Ascending aorta (tissue), 2 donors: ENCODE measurements around the gene SUCLG2. TPM values are rescaled to one million over a fixed set of nuclear protein-coding genes. Genes with fewer than 3 reads are reported as not detected.
"Not testable (repeated sequence)": the region's sequence is repeated elsewhere in the genome, so short reads cannot be mapped to it uniquely, and the experiment has no call there.

Source experiments
- DNase-seq, 2 donors: peaks; one replicate each; pipeline ENCODE4 v3.0.0-alpha.2; 2019; ENCODE audit warnings: low spot score in 2 of 2
- H3K27ac ChIP-seq, 2 donors: fragments of 200-600 bp; sonication (generic); one replicate each; pipeline ENCODE4 v1.5.1; 2016 to 2017; ENCODE audit warnings: mild to moderate bottlenecking in 1 of 2
- H3K27me3 ChIP-seq: fragments of 200-600 bp; sonication (generic); one replicate; pipeline ENCODE4 v1.5.1; 2017
- H3K36me3 ChIP-seq, 2 donors: fragments of 200-600 bp; sonication (generic); one replicate each; pipeline ENCODE4 v1.5.1; 2016
- H3K4me1 ChIP-seq, 2 donors: fragments of 200-600 bp; sonication (generic); one replicate each; pipeline ENCODE4 v1.5.1; 2016 to 2017; ENCODE audit warnings: mild to moderate bottlenecking in 1 of 2
- H3K4me3 ChIP-seq, 2 donors: fragments of 200-600 bp; sonication (generic); one replicate each; pipeline ENCODE4 v1.5.1; 2016 to 2017; ENCODE audit warnings: mild to moderate bottlenecking in 1 of 2
- H3K9me3 ChIP-seq, 2 donors: fragments of 200-600 bp; sonication (generic); one replicate each; pipeline ENCODE4 v1.5.1; 2016
- intact Hi-C: fragments of 100-400 bp; cut with DNase I; formaldehyde crosslinking; loops from one replicate; pipeline ENCODE4 v1.15.1; 2023
- total RNA-seq: library from RNA; depleted of rRNA; stranded (reverse); fragments of >200 nt; gene quantifications from one replicate; pipeline ENCODE4 v1.1.0, GENCODE V29; 2016
- TF ChIP-seq, protein P1 (sequence below), 3 experiments: fragments of 200-600 bp in 2 of 3; fragments of 450-650 bp in 1 of 3; sonication (generic) in 2 of 3; IDR thresholded peaks; one replicate each; pipeline ENCODE4 v1.5.1; 2016 to 2019; ENCODE audit warnings: antibody characterized with exemption in 3 of 3, mild to moderate bottlenecking in 1 of 3, moderate library complexity in 1 of 3

The SUCLG2 gene
- total RNA-seq, 1 donor from 2014 or later, result 33.6 TPM

DNA sequence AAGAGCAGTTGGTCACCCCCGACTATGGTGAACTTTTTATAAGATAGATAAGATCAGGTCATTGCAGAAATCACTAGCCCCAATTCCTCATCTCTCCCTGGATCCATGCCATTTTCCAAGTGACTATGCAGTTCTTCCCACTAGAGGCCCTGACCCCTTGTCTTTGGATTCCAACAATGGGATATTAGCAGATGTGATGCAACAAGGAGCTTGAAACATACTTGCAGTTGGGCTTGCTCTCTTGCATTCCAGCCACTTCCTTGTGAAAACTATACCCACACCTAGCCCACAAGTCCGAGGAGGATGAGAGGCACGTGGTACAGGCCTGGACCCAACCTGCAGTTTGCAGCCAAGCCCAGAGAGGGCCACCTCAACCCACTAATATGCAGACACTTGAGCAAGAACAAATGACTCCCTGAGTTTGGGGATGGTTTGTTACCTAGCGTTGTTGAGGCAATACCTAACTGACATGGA, 60.6 kb downstream of the SUCLG2 start:
- intact Hi-C loops, result no loop called here
- Histone ChIP-seq H3K4me3 (no peak overlapping the region), H3K27ac (no peak overlapping the region), H3K9me3 (no peaks in the 10 kb centered on the region), H3K36me3 (no peaks in the 10 kb centered on the region), H3K27me3 (no peaks in the 10 kb centered on the region), H3K4me1 (no peaks in the 10 kb centered on the region)
- TF ChIP-seq, protein P1, sequence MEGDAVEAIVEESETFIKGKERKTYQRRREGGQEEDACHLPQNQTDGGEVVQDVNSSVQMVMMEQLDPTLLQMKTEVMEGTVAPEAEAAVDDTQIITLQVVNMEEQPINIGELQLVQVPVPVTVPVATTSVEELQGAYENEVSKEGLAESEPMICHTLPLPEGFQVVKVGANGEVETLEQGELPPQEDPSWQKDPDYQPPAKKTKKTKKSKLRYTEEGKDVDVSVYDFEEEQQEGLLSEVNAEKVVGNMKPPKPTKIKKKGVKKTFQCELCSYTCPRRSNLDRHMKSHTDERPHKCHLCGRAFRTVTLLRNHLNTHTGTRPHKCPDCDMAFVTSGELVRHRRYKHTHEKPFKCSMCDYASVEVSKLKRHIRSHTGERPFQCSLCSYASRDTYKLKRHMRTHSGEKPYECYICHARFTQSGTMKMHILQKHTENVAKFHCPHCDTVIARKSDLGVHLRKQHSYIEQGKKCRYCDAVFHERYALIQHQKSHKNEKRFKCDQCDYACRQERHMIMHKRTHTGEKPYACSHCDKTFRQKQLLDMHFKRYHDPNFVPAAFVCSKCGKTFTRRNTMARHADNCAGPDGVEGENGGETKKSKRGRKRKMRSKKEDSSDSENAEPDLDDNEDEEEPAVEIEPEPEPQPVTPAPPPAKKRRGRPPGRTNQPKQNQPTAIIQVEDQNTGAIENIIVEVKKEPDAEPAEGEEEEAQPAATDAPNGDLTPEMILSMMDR (IDR thresholded peaks at IDR 0.05), result no peak
- no peak for DNase-seq

DNA sequence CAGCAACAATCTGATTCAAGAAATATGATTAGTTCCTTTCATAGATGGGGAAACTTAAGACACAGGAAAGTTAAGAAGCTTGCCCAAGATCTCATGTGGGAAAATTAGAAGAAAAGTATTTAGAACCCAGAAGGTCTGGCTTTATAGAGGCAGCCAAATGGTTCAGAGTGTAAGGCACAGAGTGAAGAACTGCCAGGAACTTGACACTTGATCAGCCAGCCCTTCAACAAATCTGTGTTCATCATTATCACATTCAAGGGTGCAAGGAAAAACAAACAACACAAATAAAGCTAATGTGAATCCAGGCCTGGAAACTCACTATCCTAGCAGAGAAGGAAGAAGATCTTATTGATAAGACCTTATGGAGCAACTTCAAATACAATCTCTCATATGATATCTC, 62.4 kb downstream of the SUCLG2 start:
- H3K27ac ChIP-seq, result no peak overlapping the region
- peaks cover 0 to 6% of the 10 kb centered on the region in 2 donors for H3K4me1 ChIP-seq
- H3K36me3 ChIP-seq, result no peaks in the 10 kb centered on the region
- H3K27me3 ChIP-seq, result no peaks in the 10 kb centered on the region
- TF ChIP-seq, protein P1 (IDR thresholded peaks at IDR 0.05), result no peak
- intact Hi-C loops, result no loop called here
- DNase-seq, result no peak
- H3K9me3 ChIP-seq, result no peaks in the 10 kb centered on the region
- H3K4me3 ChIP-seq, result no peak overlapping the region

DNA sequence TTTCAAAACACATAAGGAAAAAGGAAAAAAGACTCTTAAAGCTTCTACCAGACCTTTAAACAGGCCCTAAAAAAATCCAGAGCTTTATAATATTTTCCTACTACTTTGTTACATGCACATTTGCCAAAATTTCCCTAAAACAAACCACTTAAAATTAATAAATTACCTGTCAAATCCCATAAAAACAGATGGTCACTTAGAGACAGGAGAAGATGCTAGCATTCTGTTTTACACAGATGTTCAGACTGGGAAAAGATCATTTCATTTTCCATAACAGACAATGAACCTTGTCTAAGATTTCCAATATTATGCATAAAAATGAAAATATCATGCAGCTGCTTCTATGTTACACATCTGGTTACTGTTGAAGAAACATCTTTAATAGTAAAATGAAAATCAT, 66.6 kb downstream of the SUCLG2 start:
- no peaks in the 10 kb centered on the region for H3K9me3 ChIP-seq
- no peak overlapping the region for H3K27ac ChIP-seq
- no peaks in the 10 kb centered on the region for H3K36me3 ChIP-seq
- peaks cover 0 to 11% of the 10 kb centered on the region in 2 donors for H3K4me1 ChIP-seq
- intact Hi-C loops, result no loop called here
- DNase-seq, result no peak
- H3K27me3 ChIP-seq, result no peaks in the 10 kb centered on the region
- TF ChIP-seq, protein P1 (IDR thresholded peaks at IDR 0.05), result no peak
- H3K4me3 ChIP-seq, result no peak overlapping the region

DNA sequence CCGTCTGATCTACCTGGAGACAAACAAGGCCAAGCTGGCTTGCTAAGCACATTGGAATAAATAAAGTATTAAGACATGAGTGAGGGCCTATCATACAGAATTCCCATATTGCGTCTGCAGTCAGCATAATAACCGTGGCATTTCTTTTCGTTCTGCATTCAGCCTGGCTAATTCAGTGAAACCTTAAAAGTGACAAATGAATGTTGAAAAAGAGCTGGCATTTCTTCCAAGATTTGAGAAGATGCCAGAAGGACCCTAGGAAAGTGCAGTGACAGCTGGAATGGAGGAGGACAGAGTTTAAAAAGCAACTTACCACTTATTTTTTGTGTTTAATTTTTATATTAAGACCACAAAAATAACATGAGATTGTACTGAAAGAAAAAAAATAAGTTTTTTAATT, 67.1 kb downstream of the SUCLG2 start:
- H3K36me3 ChIP-seq, result no peaks in the 10 kb centered on the region
- intact Hi-C loops, result no loop called here
- H3K4me1 ChIP-seq, result peaks cover 0 to 11% of the 10 kb centered on the region in 2 donors
- H3K9me3 ChIP-seq, result no peaks in the 10 kb centered on the region
- no peak for DNase-seq
- TF ChIP-seq, protein P1 (IDR thresholded peaks at IDR 0.05), result no peak
- no peaks in the 10 kb centered on the region for H3K27me3 ChIP-seq
- H3K4me3 ChIP-seq, result no peak overlapping the region
- no peak overlapping the region for H3K27ac ChIP-seq

DNA sequence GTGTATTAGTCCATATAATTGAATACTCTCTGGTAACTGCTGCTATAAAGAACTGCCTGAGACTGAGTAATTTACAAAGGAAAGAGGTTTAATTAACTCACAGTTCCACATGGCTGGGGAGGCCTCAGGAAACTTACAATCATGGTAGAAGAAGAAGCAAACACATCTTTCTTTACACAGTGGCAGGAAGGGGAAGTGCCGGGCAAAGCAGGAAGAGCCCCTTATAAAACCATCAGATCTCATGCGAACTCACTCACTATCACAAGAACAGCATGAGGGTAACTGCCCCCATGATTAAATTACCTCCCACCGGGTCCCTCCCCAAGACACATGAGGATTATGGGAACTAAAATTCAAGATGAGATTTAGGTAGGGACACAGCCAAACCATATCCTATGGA, 69.8 kb downstream of the SUCLG2 start:
- H3K36me3 ChIP-seq, H3K4me3 ChIP-seq, DNase-seq, H3K27ac ChIP-seq, H3K9me3 ChIP-seq, H3K27me3 ChIP-seq, intact Hi-C loops: not testable (repeated sequence)
- peaks cover 0 to 11% of the 10 kb centered on the region in 2 donors for H3K4me1 ChIP-seq

DNA sequence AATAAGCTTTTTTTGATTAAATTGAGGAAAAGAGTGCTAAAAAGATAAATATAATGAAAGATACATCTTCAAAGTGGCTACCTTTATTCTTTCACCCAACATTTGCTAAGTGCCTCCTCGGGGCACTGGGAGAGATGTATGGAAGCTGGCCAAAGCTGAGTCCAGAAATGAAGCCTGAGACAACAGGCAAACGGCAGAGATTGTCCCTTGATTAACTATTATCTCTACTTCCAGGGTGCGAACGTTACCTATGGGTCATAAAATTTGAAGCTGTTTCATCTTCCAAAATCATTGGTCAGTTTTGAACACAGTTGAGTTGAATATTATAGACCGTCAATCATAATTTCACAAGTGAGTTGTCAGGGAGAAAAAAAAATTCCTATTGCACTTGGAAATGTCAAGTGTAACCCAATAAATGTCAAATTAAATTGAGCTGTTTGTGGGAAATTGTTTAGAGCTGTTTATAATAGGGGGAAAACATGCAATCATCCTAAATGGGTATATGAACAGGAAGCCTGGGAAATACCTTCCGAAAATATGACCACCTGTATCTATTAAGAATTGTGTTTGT, 73.9 kb downstream of the SUCLG2 start:
- no peak overlapping the region for H3K4me3 ChIP-seq

More for the DNA sequence above, 73.9 kb downstream of the SUCLG2 start:
- H3K27ac ChIP-seq, result no peak overlapping the region
- no peak for DNase-seq
- H3K27me3 ChIP-seq, result no peaks in the 10 kb centered on the region
- no peaks in the 10 kb centered on the region for H3K9me3 ChIP-seq
- no peaks in the 10 kb centered on the region for H3K36me3 ChIP-seq
- H3K4me1 ChIP-seq, result no peaks in the 10 kb centered on the region
- intact Hi-C loops, result no loop called here
- TF ChIP-seq, protein P1 (IDR thresholded peaks at IDR 0.05), result no peak
